SK-N-SH treated with all-trans-retinoic acid at 6 μM for 48 hours (cell line): ENCODE results near the gene PSME2.

Experiments used
- ESRRG ChIP-seq: fragments of 250-450 bp; sonication (Bioruptor Pico); IDR thresholded peaks from 2 replicates; pipeline ENCODE4 v1.6.1; 2021; ENCODE audit warnings: mild to moderate bottlenecking
- OSR1 ChIP-seq: fragments of 250-450 bp; sonication (Bioruptor Pico); IDR thresholded peaks from 2 replicates; pipeline ENCODE4 v1.8.0; 2022; ENCODE audit warnings: moderate library complexity, mild to moderate bottlenecking, inconsistent platforms
- PPARA ChIP-seq: fragments of 250-450 bp; sonication (Bioruptor Pico); IDR thresholded peaks from 2 replicates; pipeline ENCODE4 v1.5.0; 2020; ENCODE audit warnings: mild to moderate bottlenecking, borderline replicate concordance
- TCF4 ChIP-seq: fragments of 250-450 bp; sonication (Bioruptor Pico); IDR thresholded peaks from 2 replicates; pipeline ENCODE4 v1.8.0; 2021; ENCODE audit warnings: mild to moderate bottlenecking, moderate library complexity, borderline replicate concordance
- ZFP3 ChIP-seq: fragments of 250-450 bp; sonication (Bioruptor Pico); IDR thresholded peaks from 2 replicates; pipeline ENCODE4 v1.5.0; 2020; ENCODE audit warnings: mild to moderate bottlenecking, moderate library complexity
- ZFP30 ChIP-seq: fragments of 450-650 bp; formaldehyde crosslinking; IDR thresholded peaks from 2 replicates; pipeline ENCODE4 v1.5.0; 2022; ENCODE audit warnings: mild to moderate bottlenecking, moderate library complexity
- ZNF70 ChIP-seq: fragments of 450-650 bp; formaldehyde crosslinking; IDR thresholded peaks from 2 replicates; pipeline ENCODE4 v1.5.0; 2020; ENCODE audit warnings: mild to moderate bottlenecking, moderate library complexity
- TF ChIP-seq, protein P1 (sequence below): fragments of 250-450 bp; sonication (Bioruptor Pico); IDR thresholded peaks from 2 replicates; pipeline ENCODE4 v1.8.0; 2020; ENCODE audit warnings: mild to moderate bottlenecking, moderate library complexity, borderline replicate concordance
- TF ChIP-seq, protein P2 (sequence below): fragments of 250-450 bp; sonication (Bioruptor Pico); IDR thresholded peaks from 2 replicates; pipeline ENCODE4 v1.8.0; 2021; ENCODE audit warnings: low read depth, mild to moderate bottlenecking, moderate library complexity, borderline replicate concordance
- TF ChIP-seq, protein P3 (sequence below): fragments of 250-450 bp; sonication (Bioruptor Pico); IDR thresholded peaks from 2 replicates; pipeline ENCODE4 v1.5.1; 2021; ENCODE audit warnings: mild to moderate bottlenecking, moderate library complexity

DNA sequence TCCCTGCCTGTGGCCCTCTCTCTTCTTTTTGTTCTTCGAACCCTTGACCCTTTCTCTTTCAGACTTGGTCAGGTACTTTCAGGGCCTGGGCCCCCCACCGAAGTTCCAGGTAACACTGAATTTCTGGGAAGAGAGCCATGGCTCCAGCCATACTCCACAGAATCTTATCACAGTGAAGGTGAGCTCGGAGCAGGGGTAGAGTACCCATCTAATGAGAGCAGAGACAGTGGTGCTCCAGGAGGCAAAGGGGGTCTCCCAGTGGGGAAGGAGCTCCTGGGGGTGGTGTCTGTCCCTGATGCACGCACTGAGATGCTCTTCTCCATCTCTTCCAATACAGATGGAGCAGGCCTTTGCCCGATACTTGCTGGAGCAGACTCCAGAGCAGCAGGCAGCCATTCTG lies 19.4 kb upstream of the PSME2 start:
- TF ChIP-seq, protein P1, sequence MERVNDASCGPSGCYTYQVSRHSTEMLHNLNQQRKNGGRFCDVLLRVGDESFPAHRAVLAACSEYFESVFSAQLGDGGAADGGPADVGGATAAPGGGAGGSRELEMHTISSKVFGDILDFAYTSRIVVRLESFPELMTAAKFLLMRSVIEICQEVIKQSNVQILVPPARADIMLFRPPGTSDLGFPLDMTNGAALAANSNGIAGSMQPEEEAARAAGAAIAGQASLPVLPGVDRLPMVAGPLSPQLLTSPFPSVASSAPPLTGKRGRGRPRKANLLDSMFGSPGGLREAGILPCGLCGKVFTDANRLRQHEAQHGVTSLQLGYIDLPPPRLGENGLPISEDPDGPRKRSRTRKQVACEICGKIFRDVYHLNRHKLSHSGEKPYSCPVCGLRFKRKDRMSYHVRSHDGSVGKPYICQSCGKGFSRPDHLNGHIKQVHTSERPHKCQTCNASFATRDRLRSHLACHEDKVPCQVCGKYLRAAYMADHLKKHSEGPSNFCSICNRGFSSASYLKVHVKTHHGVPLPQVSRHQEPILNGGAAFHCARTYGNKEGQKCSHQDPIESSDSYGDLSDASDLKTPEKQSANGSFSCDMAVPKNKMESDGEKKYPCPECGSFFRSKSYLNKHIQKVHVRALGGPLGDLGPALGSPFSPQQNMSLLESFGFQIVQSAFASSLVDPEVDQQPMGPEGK: no peak
- TF ChIP-seq ESRRG (CRISPR knock-in tag) (no peak), OSR1 (no peak), TCF4 (no peak), ZFP3 (CRISPR knock-in tag) (no peak), ZFP30 (CRISPR knock-in tag) (no peak), ZNF70 (CRISPR knock-in tag) (no peak), PPARA (no peak)
- TF ChIP-seq, protein P2, sequence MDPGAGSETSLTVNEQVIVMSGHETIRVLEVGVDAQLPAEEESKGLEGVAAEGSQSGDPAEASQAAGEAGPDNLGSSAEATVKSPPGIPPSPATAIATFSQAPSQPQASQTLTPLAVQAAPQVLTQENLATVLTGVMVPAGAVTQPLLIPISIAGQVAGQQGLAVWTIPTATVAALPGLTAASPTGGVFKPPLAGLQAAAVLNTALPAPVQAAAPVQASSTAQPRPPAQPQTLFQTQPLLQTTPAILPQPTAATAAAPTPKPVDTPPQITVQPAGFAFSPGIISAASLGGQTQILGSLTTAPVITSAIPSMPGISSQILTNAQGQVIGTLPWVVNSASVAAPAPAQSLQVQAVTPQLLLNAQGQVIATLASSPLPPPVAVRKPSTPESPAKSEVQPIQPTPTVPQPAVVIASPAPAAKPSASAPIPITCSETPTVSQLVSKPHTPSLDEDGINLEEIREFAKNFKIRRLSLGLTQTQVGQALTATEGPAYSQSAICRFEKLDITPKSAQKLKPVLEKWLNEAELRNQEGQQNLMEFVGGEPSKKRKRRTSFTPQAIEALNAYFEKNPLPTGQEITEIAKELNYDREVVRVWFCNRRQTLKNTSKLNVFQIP (CRISPR knock-in tag): no peak
- TF ChIP-seq, protein P3, sequence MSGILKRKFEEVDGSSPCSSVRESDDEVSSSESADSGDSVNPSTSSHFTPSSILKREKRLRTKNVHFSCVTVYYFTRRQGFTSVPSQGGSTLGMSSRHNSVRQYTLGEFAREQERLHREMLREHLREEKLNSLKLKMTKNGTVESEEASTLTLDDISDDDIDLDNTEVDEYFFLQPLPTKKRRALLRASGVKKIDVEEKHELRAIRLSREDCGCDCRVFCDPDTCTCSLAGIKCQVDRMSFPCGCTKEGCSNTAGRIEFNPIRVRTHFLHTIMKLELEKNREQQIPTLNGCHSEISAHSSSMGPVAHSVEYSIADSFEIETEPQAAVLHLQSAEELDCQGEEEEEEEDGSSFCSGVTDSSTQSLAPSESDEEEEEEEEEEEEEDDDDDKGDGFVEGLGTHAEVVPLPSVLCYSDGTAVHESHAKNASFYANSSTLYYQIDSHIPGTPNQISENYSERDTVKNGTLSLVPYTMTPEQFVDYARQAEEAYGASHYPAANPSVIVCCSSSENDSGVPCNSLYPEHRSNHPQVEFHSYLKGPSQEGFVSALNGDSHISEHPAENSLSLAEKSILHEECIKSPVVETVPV (CRISPR knock-in tag): no peak
